Spleen (tissue), 11 donors: ENCODE measurements around the gene ARFGEF3. TPM values are rescaled to one million over a fixed set of nuclear protein-coding genes. Genes with fewer than 3 reads are reported as not detected.

Experiments
- DNase-seq: peaks from one replicate; pipeline ENCODE4 v3.0.0-alpha.2; 2020
- H3K27ac ChIP-seq, 8 donors: fragments of 200-600 bp; sonication (generic) in 7 of 8; 1 replicate in 4 of 8; 2 replicates in 4 of 8; pipeline versions ENCODE4 v1.5.0 to v1.8.0; 2016 to 2021; ENCODE audit warnings: inconsistent platforms in 4 of 8, mild to moderate bottlenecking in 4 of 8, moderate library complexity in 1 of 8
- H3K27me3 ChIP-seq, 7 donors: fragments of 200-600 bp; sonication (generic) in 6 of 7; replicated peaks in 1 of 7; 1 replicate in 4 of 7; 2 replicates in 3 of 7; pipeline versions ENCODE4 v1.5.0 to v1.8.0; 2016 to 2021; ENCODE audit warnings: inconsistent platforms in 3 of 7, mild to moderate bottlenecking in 1 of 7
- H3K36me3 ChIP-seq, 6 donors: fragments of 200-600 bp; sonication (generic) in 5 of 6; 1 replicate in 4 of 6; 2 replicates in 2 of 6; pipeline versions ENCODE4 v1.5.0 to v1.8.0; 2016 to 2021; ENCODE audit warnings: inconsistent platforms in 2 of 6
- H3K4me1 ChIP-seq, 6 donors: fragments of 200-600 bp; sonication (generic) in 5 of 6; 1 replicate in 3 of 6; 2 replicates in 3 of 6; pipeline versions ENCODE4 v1.5.0 to v1.8.0; 2016 to 2021; ENCODE audit warnings: inconsistent platforms in 3 of 6
- H3K4me3 ChIP-seq, 8 donors: fragments of 200-600 bp; sonication (generic) in 7 of 8; 1 replicate in 4 of 8; 2 replicates in 4 of 8; pipeline versions ENCODE4 v1.5.0 to v1.8.0; 2016 to 2021; ENCODE audit warnings: inconsistent platforms in 4 of 8, mild to moderate bottlenecking in 4 of 8, moderate library complexity in 2 of 8
- H3K9me3 ChIP-seq, 8 donors: fragments of 200-600 bp; sonication (generic) in 7 of 8; 1 replicate in 4 of 8; 2 replicates in 4 of 8; pipeline versions ENCODE4 v1.5.0 to v1.8.0; 2016 to 2021; ENCODE audit warnings: inconsistent platforms in 4 of 8
- CTCF ChIP-seq, 11 experiments: fragments of 200-600 bp in 7 of 11; fragments of 450-650 bp in 4 of 11; sonication (generic) in 4 of 11; IDR thresholded peaks in 8 of 11; conservative IDR thresholded peaks in 3 of 11; 1 replicate in 7 of 11; 2 replicates in 4 of 11; pipeline versions ENCODE4 v1.4.0 to v1.8.0; 2016 to 2021; ENCODE audit warnings: antibody characterized with exemption in 11 of 11, inconsistent platforms in 4 of 11, mild to moderate bottlenecking in 1 of 11
- POLR2A ChIP-seq, 3 donors: fragments of 450-650 bp; IDR thresholded peaks; one replicate each; pipeline ENCODE4 v1.5.1; 2017; ENCODE audit warnings: antibody characterized with exemption in 3 of 3, mild to moderate bottlenecking in 1 of 3
- POLR2AphosphoS5 ChIP-seq, 3 donors: sonication (generic); formaldehyde crosslinking; IDR thresholded peaks; one replicate each; pipeline ENCODE4 v1.5.1; 2017; ENCODE audit warnings: antibody characterized with exemption in 3 of 3
- WGBS, 5 donors: extraction: QIAGEN DNeasy Blood & Tissue Kit in 3 of 5; methylation state at CpG; one replicate each; pipeline versions ENCODE4 v1.1.5 to v1.1.7; 2013 to 2018; 5-methylcytosine and 5-hydroxymethylcytosine counted together
- intact Hi-C: fragments of 100-400 bp; cut with DNase I; formaldehyde crosslinking; loops from one replicate; pipeline ENCODE4 v1.15.0; 2023; ENCODE audit warnings: low total_unique reads
- polyA plus RNA-seq, 3 donors: library from polyadenylated mRNA; stranded (reverse); fragments of 200-250 nt; gene quantifications; one replicate each; pipeline ENCODE4 v1.2.1, GENCODE V29; 2013
- total RNA-seq, 7 donors: library from RNA; depleted of rRNA in 3 of 7; stranded (reverse); fragments of >200 nt in 3 of 7; fragmentation: NEBNext Ultra II Directional in 4 of 7; extraction: Animal tissue kit (Norgen Biotek cat#: 25700) in 4 of 7; gene quantifications; one replicate each; pipeline versions ENCODE4 v1.1.0 to v1.2.1, GENCODE V29; 2016 to 2021
- donor health status: healthy with polysubstance abuse.
- donor health status: DM: no; HTN: no; CAD: no; lungs with moderate emphysema.
- donor health status: DM: no; HTN: no; CAD: no.
- donor health status: Bipolar disorder and iron deficiency.
- donor health status: healthy.
- donor health status: DM: no; HTN: no; CAD: no.
- donor health status: DM: yes; HTN: yes; CAD: no.

ARFGEF3 gene
- total and polyA plus RNA-seq, 10 donors: 0.09 to 3.1 (median 1.7) TPM

- Histone ChIP-seq H3K4me3 (no peak overlapping the region), H3K9me3 (peaks cover 0 to 8% (median 4%) of the 10 kb centered on the region in 8 donors), H3K27me3 (peaks cover 0 to 22% (median 0%) of the 10 kb centered on the region in 7 donors), H3K4me1 (no peaks in the 10 kb centered on the region), H3K36me3 (no peaks in the 10 kb centered on the region), H3K27ac (no peak overlapping the region)
- intact Hi-C loops: no loop called here
- 73 to 95% (median 84%) methylated on average over 4 of the region's 4 CpGs for WGBS, 5 donors
- TF ChIP-seq POLR2A (IDR thresholded peaks at IDR 0.05): no peak
- TF ChIP-seq CTCF (IDR thresholded peaks at IDR 0.05 in 8 of 11, conservative IDR thresholded peaks at IDR 0.05 in 3 of 11): no peak
- no peak for TF ChIP-seq POLR2AphosphoS5 (IDR thresholded peaks at IDR 0.05)
- DNase-seq: no peak
These were observed 22.0 kb downstream of the ARFGEF3 start for GRCh38 chr6:138183790-138184134.

- H3K4me3 ChIP-seq: no peak overlapping the region
- WGBS, 5 donors: 79 to 91% (median 84%) methylated on average over 3 of the region's 3 CpGs
- peaks cover 0 to 4% (median 0%) of the 10 kb centered on the region in 8 donors for H3K9me3 ChIP-seq
- H3K27ac ChIP-seq: no peak overlapping the region
- H3K36me3 ChIP-seq: no peaks in the 10 kb centered on the region
- no peak for DNase-seq
- intact Hi-C loops: no loop called here
- H3K4me1 ChIP-seq: no peaks in the 10 kb centered on the region
- TF ChIP-seq CTCF (IDR thresholded peaks at IDR 0.05 in 8 of 11, conservative IDR thresholded peaks at IDR 0.05 in 3 of 11): no peak
- TF ChIP-seq POLR2AphosphoS5 (IDR thresholded peaks at IDR 0.05): no peak
- TF ChIP-seq POLR2A (IDR thresholded peaks at IDR 0.05): no peak
- H3K27me3 ChIP-seq: peaks cover 0 to 22% (median 0%) of the 10 kb centered on the region in 7 donors
These were observed 22.5 kb downstream of the ARFGEF3 start for GRCh38 chr6:138184230-138184629.

- no peak overlapping the region for H3K4me3 ChIP-seq
- TF ChIP-seq CTCF (IDR thresholded peaks at IDR 0.05 in 8 of 11, conservative IDR thresholded peaks at IDR 0.05 in 3 of 11): no peak
- no peak for TF ChIP-seq POLR2A (IDR thresholded peaks at IDR 0.05)
- no peak for TF ChIP-seq POLR2AphosphoS5 (IDR thresholded peaks at IDR 0.05)
- no peaks in the 10 kb centered on the region for H3K36me3 ChIP-seq
- no peaks in the 10 kb centered on the region for H3K9me3 ChIP-seq
- no peak overlapping the region for H3K27ac ChIP-seq
- DNase-seq: no peak
- H3K27me3 ChIP-seq: peaks cover 0 to 22% (median 0%) of the 10 kb centered on the region in 7 donors
- H3K4me1 ChIP-seq: no peaks in the 10 kb centered on the region
- intact Hi-C loops: no loop called here
- WGBS, 5 donors: 82 to 100% (median 93%) methylated on average over 2 to 4 of the region's 4 CpGs
These were observed 25.4 kb downstream of the ARFGEF3 start for GRCh38 chr6:138187156-138187555.

GRCh38 chr6:138188278-138188941 is 26.7 kb downstream of the ARFGEF3 start:
- H3K4me1 ChIP-seq: no peaks in the 10 kb centered on the region
- no peak overlapping the region for H3K4me3 ChIP-seq
- no peak for DNase-seq
- peaks cover 0 to 20% (median 0%) of the 10 kb centered on the region in 7 donors for H3K27me3 ChIP-seq
- H3K9me3 ChIP-seq: no peaks in the 10 kb centered on the region
- H3K27ac ChIP-seq: no peak overlapping the region
- TF ChIP-seq CTCF (IDR thresholded peaks at IDR 0.05 in 8 of 11, conservative IDR thresholded peaks at IDR 0.05 in 3 of 11) (no peak), POLR2AphosphoS5 (IDR thresholded peaks at IDR 0.05) (no peak), POLR2A (IDR thresholded peaks at IDR 0.05) (no peak)
- intact Hi-C loops: no loop called here
- 64 to 72% (median 66%) methylated on average over 5 of the region's 5 CpGs for WGBS, 5 donors
- H3K36me3 ChIP-seq: no peaks in the 10 kb centered on the region
